ENCODE results near the gene PLCH1. TPM values are rescaled to one million over a fixed set of nuclear protein-coding genes. Genes with fewer than 3 reads are reported as not detected.

PLCH1 gene
- total and polyA plus RNA-seq, 9 of the 15 experiments (the other 6 are each of a cell fraction or from before 2014, with no cell fraction given): 0.17 to 0.62 (median 0.40) TPM

- no peak for FAIRE-seq
- no peaks in the 10 kb centered on the region for H3K9me1 ChIP-seq (ENCODE audit: control insufficient read depth, insufficient read depth, low read length)
- H4K20me1 ChIP-seq (replicated peaks; ENCODE audit: control insufficient read depth, insufficient read depth, low read length): no peaks in the 10 kb centered on the region
- H3K4me3 ChIP-seq: no peak overlapping the region
- H3K27ac ChIP-seq (ENCODE audit: extremely low read depth, low read depth, low read length): no peak overlapping the region
- peaks cover 0 to 5% of the 10 kb centered on the region in 2 experiments; a peak in 1 of 5 replicates for H3K27me3 ChIP-seq (ENCODE audit: control insufficient read depth in 2 of 2, insufficient read depth in 2 of 2, low read length in 2 of 2)
- no peak for DNase-seq (ENCODE audit: extremely low read depth in 1 of 4, low spot score in 3 of 4)
- peaks cover 0 to 2% of the 10 kb centered on the region in 2 experiments; a peak in 1 of 5 replicates for H3K4me1 ChIP-seq (replicated peaks in 1 of 2; ENCODE audit: control insufficient read depth in 2 of 2, insufficient read depth in 2 of 2, low read length in 2 of 2)
- 0% methylated on average over 1 of the region's 1 CpG for whole genome bisulfite sequencing (ENCODE audit: insufficient coverage, low coverage, missing lambda C conversion rate)
- ChIA-PET POLR2A (no interaction called here), CTCF (ENCODE audit: low intra/inter-chr PET ratio) (no interaction called here)
- no peak overlapping the region for H3K4me2 ChIP-seq (ENCODE audit: insufficient read depth, low read length)
- no peak overlapping the region for H3K9ac ChIP-seq (ENCODE audit: insufficient read depth in 1 of 2, low read depth in 2 of 2, low read length in 2 of 2)
- H3K79me2 ChIP-seq (ENCODE audit: control insufficient read depth, insufficient read depth, low read length): no peaks in the 10 kb centered on the region
- BruUV-seq (replicated peaks): no TSS peak
- no peaks in the 10 kb centered on the region for H3K9me3 ChIP-seq (replicated peaks; ENCODE audit: control insufficient read depth, insufficient read depth, low read depth, low read length)
- no peaks in the 10 kb centered on the region for H3K36me3 ChIP-seq (ENCODE audit: control insufficient read depth, insufficient read depth, low read length)
- in situ Hi-C loops (cut with MboI): no loop called here
- no peak for ATAC-seq
- no peak overlapping the region for H2AFZ ChIP-seq (ENCODE audit: low read depth, low read length)
- intact Hi-C loops (cut with micrococcal nuclease): no loop called here
- TF ChIP-seq ZNF197 (CRISPR knock-in tag; IDR thresholded peaks at IDR 0.05; ENCODE audit: low read depth) (no peak), ZBTB9 (CRISPR knock-in tag; IDR thresholded peaks at IDR 0.05) (no peak), ZNF212 (CRISPR knock-in tag; IDR thresholded peaks at IDR 0.05) (no peak), KDM2B (CRISPR knock-in tag; IDR thresholded peaks at IDR 0.05) (no peak)
These were observed 83.8 kb downstream of the PLCH1 start for GRCh38 chr3:155661042-155661441.

GRCh38 chr3:155658671-155659261 is 86.1 kb downstream of the PLCH1 start:
- Histone ChIP-seq H3K4me2 (ENCODE audit: insufficient read depth, low read length) (no peak overlapping the region), H3K36me3 (ENCODE audit: control insufficient read depth, insufficient read depth, low read length) (no peaks in the 10 kb centered on the region), H3K9me3 (replicated peaks; ENCODE audit: control insufficient read depth, insufficient read depth, low read depth, low read length) (no peaks in the 10 kb centered on the region), H3K9ac (ENCODE audit: insufficient read depth in 1 of 2, low read depth in 2 of 2, low read length in 2 of 2) (no peak overlapping the region), H2AFZ (ENCODE audit: low read depth, low read length) (no peak overlapping the region), H3K4me3 (no peak overlapping the region), H3K4me1 (replicated peaks in 1 of 2; ENCODE audit: control insufficient read depth in 2 of 2, insufficient read depth in 2 of 2, low read length in 2 of 2) (no peaks in the 10 kb centered on the region), H4K20me1 (replicated peaks; ENCODE audit: control insufficient read depth, insufficient read depth, low read length) (no peaks in the 10 kb centered on the region), H3K27me3 (ENCODE audit: control insufficient read depth in 2 of 2, insufficient read depth in 2 of 2, low read length in 2 of 2) (peaks cover 0 to 5% of the 10 kb centered on the region in 2 experiments; a peak in 1 of 5 replicates), H3K27ac (ENCODE audit: extremely low read depth, low read depth, low read length) (no peak overlapping the region), H3K9me1 (ENCODE audit: control insufficient read depth, insufficient read depth, low read length) (no peaks in the 10 kb centered on the region), H3K79me2 (ENCODE audit: control insufficient read depth, insufficient read depth, low read length) (no peaks in the 10 kb centered on the region)
- no TSS peak for BruUV-seq (replicated peaks)
- in situ Hi-C loops (cut with MboI): no loop called here
- intact Hi-C loops (cut with micrococcal nuclease): no loop called here
- 0% methylated on average over 4 of the region's 4 CpGs for WGBS (ENCODE audit: insufficient coverage, low coverage, missing lambda C conversion rate)
- ChIA-PET POLR2A (no interaction called here), CTCF (ENCODE audit: low intra/inter-chr PET ratio) (no interaction called here)
- no peak for ATAC-seq
- DNase-seq (ENCODE audit: extremely low read depth in 1 of 4, low spot score in 3 of 4): no peak
- no peak for FAIRE-seq
- TF ChIP-seq SAP30 (IDR thresholded peaks at IDR 0.05; ENCODE audit: borderline replicate concordance, insufficient read depth, low read depth, low read length, poor library complexity, severe bottlenecking) (no peak), NFIC (IDR thresholded peaks at IDR 0.05) (peak; percentile 77), POLR2B (IDR thresholded peaks at IDR 0.05; ENCODE audit: low read depth, partially characterized antibody) (no peak), NFIX (CRISPR knock-in tag; IDR thresholded peaks at IDR 0.05; ENCODE audit: low read depth) (peak; percentile 27; the same call in 1 of the 2 replicates), CUX1 (CRISPR knock-in tag; IDR thresholded peaks at IDR 0.05) (no peak)

All from K562 (cell line).